ENCODE results near the gene ARMC9.
A peak's percentile ranks its signal among the peaks of the same experiment; 100 is the strongest.

Gene ARMC9

GRCh38 chr2:231351648-231352047, 153.2 kb downstream of the ARMC9 start:
- H4K20me1 ChIP-seq (ENCODE audit: insufficient read depth) = no peaks in the 10 kb centered on the region
- H3K4me3 ChIP-seq (IDR thresholded peaks at IDR 0.05; ENCODE audit: insufficient read depth, low read depth, low read length) = no peak overlapping the region
- H3K79me2 ChIP-seq (ENCODE audit: insufficient read depth, low read depth) = no peaks in the 10 kb centered on the region
- no peak overlapping the region for H3K4me2 ChIP-seq
- no peak overlapping the region for H2AFZ ChIP-seq (ENCODE audit: low read depth)
- H3K4me1 ChIP-seq (ENCODE audit: low read depth, poor library complexity, severe bottlenecking) = peaks cover 16% of the 10 kb centered on the region
- TF ChIP-seq, protein P1, sequence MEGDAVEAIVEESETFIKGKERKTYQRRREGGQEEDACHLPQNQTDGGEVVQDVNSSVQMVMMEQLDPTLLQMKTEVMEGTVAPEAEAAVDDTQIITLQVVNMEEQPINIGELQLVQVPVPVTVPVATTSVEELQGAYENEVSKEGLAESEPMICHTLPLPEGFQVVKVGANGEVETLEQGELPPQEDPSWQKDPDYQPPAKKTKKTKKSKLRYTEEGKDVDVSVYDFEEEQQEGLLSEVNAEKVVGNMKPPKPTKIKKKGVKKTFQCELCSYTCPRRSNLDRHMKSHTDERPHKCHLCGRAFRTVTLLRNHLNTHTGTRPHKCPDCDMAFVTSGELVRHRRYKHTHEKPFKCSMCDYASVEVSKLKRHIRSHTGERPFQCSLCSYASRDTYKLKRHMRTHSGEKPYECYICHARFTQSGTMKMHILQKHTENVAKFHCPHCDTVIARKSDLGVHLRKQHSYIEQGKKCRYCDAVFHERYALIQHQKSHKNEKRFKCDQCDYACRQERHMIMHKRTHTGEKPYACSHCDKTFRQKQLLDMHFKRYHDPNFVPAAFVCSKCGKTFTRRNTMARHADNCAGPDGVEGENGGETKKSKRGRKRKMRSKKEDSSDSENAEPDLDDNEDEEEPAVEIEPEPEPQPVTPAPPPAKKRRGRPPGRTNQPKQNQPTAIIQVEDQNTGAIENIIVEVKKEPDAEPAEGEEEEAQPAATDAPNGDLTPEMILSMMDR (conservative IDR thresholded peaks at IDR 0.05; ENCODE audit: low read depth, low read length) = no peak
- no peak overlapping the region for H3K27ac ChIP-seq
- no peaks in the 10 kb centered on the region for H3K27me3 ChIP-seq (ENCODE audit: insufficient read depth, low read depth)
- no peaks in the 10 kb centered on the region for H3K36me3 ChIP-seq (ENCODE audit: insufficient read depth)
- H3K9ac ChIP-seq = no peak overlapping the region

- no peak overlapping the region for H3K4me2 ChIP-seq
- no peaks in the 10 kb centered on the region for H4K20me1 ChIP-seq (ENCODE audit: insufficient read depth)
- H3K36me3 ChIP-seq (ENCODE audit: insufficient read depth) = no peaks in the 10 kb centered on the region
- H2AFZ ChIP-seq (ENCODE audit: low read depth) = no peak overlapping the region
- TF ChIP-seq, protein P1 (conservative IDR thresholded peaks at IDR 0.05; ENCODE audit: low read depth, low read length) = no peak
- H3K79me2 ChIP-seq (ENCODE audit: insufficient read depth, low read depth) = no peaks in the 10 kb centered on the region
- no peak overlapping the region for H3K4me3 ChIP-seq (IDR thresholded peaks at IDR 0.05; ENCODE audit: insufficient read depth, low read depth, low read length)
- no peak overlapping the region for H3K9ac ChIP-seq
- no peak overlapping the region for H3K27ac ChIP-seq
- peaks cover 31% of the 10 kb centered on the region for H3K4me1 ChIP-seq (ENCODE audit: low read depth, poor library complexity, severe bottlenecking)
- H3K27me3 ChIP-seq (ENCODE audit: insufficient read depth, low read depth) = no peaks in the 10 kb centered on the region
These were observed 155.0 kb downstream of the ARMC9 start for GRCh38 chr2:231353469-231353868.

GRCh38 chr2:231355508-231356465, 157.4 kb downstream of the ARMC9 start:
- Histone ChIP-seq H3K36me3 (ENCODE audit: insufficient read depth) (no peaks in the 10 kb centered on the region), H3K79me2 (ENCODE audit: insufficient read depth, low read depth) (no peaks in the 10 kb centered on the region), H2AFZ (ENCODE audit: low read depth) (peak overlapping the region; percentile 76; the same call in 1 of the 2 replicates), H3K27me3 (ENCODE audit: insufficient read depth, low read depth) (no peaks in the 10 kb centered on the region), H3K4me2 (peak overlapping the region; percentile 31), H3K4me1 (ENCODE audit: low read depth, poor library complexity, severe bottlenecking) (peaks cover 31% of the 10 kb centered on the region), H3K4me3 (IDR thresholded peaks at IDR 0.05; ENCODE audit: insufficient read depth, low read depth, low read length) (peak overlapping the region; percentile 4), H3K9ac (peak overlapping the region; percentile 61), H3K27ac (peak overlapping the region; percentile 96), H4K20me1 (ENCODE audit: insufficient read depth) (no peaks in the 10 kb centered on the region)
- TF ChIP-seq, protein P1 (conservative IDR thresholded peaks at IDR 0.05; ENCODE audit: low read depth, low read length) = no peak

DNA sequence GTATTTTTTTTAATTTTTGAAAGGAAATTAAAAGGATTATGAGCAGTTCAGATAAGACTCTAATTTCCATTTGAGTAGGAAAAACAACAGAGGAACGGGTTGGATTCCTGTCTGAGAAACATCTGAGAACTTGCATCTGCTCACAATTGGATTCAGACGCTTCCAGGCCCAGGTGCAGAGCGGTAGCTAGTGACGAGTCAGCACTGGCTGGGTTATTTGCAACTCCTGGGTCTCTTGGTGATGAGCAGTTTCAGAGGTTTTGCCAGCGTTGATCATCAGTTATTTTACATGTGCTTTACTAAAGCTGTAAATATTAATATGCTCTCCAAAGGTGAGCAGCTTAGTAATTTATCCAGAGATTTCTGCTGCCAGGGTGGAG, 158.0 kb downstream of the ARMC9 start:
- Histone ChIP-seq H3K4me2 (peak overlapping the region; percentile 31), H4K20me1 (ENCODE audit: insufficient read depth) (no peaks in the 10 kb centered on the region), H3K79me2 (ENCODE audit: insufficient read depth, low read depth) (no peaks in the 10 kb centered on the region), H2AFZ (ENCODE audit: low read depth) (peak overlapping the region; percentile 76), H3K4me3 (IDR thresholded peaks at IDR 0.05; ENCODE audit: insufficient read depth, low read depth, low read length) (peak overlapping the region; percentile 4), H3K9ac (peak overlapping the region; percentile 61), H3K4me1 (ENCODE audit: low read depth, poor library complexity, severe bottlenecking) (peaks cover 31% of the 10 kb centered on the region), H3K36me3 (ENCODE audit: insufficient read depth) (no peaks in the 10 kb centered on the region), H3K27me3 (ENCODE audit: insufficient read depth, low read depth) (no peaks in the 10 kb centered on the region), H3K27ac (peak overlapping the region; percentile 96)
- TF ChIP-seq, protein P1 (conservative IDR thresholded peaks at IDR 0.05; ENCODE audit: low read depth, low read length) = no peak
